Measurements from ENCODE around the gene HOXD3.

Gene HOXD3

DNA sequence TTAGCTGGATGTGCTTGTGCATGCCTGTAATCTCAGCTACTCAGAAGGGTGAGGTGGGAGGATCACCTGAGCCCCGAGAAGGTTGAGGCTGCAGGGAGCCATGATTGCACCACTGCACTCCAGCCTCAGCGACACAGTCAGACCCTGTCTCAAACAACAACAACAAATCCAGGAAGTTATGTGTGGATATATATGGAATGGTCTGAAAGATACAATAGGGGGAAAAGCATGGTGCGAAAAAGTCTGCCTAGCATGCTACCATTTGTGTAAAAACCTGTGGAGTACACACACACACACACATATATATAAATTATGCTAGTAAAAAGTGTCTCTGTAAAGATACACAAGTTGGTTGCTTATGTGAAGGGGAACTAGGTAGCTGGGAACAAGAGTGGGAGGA is 24.4 kb downstream of the HOXD3 start:
- DNase-seq, result no peak

DNA sequence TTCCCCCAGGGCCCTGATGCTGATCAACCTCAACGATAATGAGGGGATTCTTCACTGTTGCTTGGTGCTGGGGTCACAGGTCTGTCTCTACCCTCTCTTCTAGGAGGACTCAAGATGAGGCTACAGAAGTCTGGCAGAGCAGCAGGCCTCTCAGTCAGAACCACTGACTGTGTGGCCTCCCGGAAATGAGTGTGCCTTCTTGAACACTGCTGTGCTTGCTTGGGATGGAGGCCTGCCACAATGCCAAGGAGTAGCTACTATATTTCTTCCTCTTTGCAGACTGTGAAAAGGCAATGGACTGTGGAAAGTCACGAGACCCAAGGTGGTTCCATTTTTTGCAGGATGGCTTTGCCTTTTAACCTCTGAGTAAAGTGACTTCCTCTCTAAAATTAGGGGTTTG is 25.6 kb downstream of the HOXD3 start:
- DNase-seq, result no peak

DNA sequence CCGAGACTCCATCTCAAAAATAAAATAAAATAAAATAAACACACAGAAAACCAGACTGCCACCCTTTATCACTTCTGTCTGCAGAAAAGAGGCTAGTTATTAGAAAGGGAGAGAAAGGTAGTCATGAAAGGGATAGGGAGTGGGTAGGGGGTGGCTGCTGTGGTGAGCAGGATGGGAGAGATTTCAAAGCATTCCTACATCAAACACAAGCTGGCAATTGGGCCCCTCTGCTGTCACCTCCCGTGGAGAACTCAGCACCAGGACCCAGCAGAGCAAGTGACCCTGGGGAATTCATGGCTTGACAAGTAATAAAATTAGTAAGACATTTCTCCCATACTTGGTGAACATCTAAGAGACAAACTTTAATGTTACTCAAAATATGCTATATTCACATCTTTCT is 27.6 kb downstream of the HOXD3 start:
- no peak for DNase-seq

DNA sequence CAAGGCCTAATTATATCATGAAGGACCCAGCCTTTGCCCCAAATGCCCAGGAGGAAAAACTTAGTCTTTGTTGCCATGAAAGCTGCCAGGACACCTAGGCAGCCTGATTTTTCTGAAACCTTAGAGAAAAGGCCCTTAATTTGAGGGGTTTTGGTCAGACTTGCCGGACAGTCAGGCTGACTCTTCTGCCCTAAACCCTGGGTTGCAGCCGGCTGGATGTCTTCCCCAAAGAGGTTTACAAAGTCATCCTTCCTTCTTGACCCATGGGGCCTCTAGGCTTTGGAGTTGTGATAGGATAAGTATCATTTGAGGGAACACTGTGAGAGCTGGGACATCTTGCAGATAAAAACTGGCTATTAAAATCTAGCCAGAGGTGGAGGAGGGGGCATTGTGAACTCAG is 28.9 kb downstream of the HOXD3 start:
- DNase-seq, result no peak

DNA sequence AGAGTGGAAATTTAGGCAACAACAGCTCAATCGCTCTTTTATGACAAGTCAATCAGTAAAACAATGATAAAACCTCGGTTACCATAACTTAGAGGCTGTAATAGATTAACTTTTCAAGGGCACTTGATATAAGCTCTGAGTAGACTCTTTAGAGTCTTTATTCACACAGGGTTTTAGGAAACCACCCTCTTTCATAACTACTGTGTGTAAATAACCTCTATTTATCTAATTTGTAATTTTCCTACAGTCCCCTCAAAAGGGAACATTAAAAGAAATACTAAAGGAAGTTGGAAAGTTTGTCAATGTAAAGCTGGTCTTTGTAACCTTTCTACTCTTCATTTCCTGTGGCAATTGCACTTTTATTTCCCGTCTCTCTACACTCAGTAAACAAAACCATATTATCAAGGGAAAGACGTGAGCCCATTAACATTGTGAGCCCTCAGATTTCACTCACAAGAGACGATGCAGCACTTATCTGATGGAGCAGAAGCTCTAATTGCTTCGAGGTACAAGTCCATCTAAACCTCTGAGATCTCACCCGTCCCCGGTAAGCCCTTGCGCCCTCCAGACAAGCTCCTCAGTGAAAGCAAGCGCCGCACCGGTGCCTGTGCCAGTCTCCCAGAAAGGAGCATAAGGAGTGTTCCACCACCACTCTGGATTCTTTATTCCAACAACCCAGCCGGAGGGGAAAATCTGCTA is 30.2 kb downstream of the HOXD3 start:
- no peak for DNase-seq

DNA sequence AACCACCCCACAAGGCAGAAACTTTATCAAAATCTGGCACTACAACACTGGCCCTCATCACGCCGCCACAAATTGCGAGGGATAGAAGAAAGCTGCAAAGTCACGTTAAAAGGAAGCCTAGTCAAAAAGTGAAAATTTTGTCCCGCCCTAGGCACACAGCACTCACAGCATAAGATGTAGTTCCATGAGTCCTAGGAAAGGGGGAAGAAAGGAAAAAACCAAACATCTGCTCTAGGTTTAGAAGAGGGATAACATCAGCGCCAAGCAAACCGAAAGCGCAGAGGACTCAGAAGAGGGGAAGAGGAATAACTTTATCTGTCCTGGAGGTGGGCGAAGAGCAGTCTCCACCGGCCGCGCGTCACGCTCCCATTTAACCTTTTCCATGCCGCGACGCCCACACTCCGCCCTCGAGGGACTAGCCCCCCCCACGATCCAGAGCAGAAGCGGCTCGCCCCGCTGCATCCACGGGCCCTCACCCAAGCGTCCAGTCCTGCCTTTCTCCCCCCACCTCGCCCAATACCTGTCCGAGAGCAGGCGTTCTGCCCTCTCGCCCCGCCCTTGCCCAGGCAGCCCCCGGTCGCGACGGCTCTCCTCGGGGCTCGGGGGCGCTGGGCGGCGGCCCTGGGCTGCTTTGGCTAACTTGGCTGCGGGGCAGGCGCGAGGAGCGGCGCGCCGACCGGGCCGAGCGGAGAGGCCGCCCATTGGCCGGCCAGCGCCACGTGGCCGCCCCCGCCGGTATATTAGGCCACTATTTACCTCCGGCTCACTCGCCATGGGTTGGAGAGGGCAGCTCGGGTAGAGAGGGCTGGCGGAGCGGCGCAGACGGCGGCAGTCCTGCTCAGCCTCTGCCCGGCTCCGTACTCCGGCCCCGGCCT is 31.0 kb downstream of the HOXD3 start, which contains the start of gene HOXD1:
Gene HOXD1 (plus strand): TSS at position 770 of the 875 bp plus-strand sequence. CDS start 134 bp downstream, outside the sequence.
- DNase-seq, result no peak

DNA sequence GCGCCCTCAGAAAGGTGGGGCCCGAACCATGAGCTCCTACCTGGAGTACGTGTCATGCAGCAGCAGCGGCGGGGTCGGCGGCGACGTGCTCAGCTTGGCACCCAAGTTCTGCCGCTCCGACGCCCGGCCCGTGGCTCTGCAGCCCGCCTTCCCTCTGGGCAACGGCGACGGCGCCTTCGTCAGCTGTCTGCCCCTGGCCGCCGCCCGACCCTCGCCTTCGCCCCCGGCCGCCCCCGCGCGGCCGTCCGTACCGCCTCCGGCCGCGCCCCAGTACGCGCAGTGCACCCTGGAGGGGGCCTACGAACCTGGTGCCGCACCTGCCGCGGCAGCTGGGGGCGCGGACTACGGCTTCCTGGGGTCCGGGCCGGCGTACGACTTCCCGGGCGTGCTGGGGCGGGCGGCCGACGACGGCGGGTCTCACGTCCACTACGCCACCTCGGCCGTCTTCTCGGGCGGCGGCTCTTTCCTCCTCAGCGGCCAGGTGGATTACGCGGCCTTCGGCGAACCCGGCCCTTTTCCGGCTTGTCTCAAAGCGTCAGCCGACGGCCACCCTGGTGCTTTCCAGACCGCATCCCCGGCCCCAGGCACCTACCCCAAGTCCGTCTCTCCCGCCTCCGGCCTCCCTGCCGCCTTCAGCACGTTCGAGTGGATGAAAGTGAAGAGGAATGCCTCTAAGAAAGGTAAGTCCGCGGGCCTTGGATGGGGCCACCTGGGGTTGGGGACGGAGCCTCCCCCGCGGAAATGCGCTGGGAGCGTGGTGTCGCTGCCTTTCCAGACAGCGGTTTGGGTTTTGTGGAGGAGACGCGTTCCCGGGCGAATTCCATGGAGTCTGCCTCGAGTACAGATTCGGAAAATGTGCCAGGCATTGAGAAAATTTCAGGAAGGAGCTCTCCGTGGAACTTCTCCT is 31.9 kb downstream of the HOXD3 start:
- no peak for DNase-seq

DNA sequence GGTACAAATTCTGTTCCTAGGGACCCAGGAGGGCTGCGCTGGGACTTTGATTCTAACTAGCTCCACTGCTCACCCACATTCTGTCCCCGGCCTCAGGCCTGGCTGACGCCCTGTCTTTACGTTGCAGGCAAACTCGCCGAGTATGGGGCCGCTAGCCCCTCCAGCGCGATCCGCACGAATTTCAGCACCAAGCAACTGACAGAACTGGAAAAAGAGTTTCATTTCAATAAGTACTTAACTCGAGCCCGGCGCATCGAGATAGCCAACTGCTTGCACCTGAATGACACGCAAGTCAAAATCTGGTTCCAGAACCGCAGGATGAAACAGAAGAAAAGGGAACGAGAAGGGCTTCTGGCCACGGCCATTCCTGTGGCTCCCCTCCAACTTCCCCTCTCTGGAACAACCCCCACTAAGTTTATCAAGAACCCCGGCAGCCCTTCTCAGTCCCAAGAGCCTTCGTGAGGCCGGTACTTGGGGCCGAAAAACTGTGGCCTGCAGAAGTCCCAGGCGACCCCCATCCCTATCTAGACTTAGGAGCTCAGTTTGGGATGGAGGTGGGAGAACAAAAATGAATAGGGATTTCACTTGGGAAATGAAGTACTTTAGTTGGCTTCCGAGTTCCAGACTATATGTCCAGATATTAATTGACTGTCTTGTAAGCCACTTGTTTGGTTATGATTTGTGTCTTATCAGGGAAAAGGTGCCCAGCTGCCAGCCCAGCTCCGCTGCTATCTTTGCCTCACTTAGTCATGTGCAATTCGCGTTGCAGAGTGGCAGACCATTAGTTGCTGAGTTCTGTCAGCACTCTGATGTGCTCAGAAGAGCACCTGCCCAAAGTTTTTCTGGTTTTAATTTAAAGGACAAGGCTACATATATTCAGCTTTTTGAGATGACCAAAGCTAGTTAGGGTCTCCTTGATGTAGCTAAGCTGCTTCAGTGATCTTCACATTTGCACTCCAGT is 32.9 kb downstream of the HOXD3 start:
- no peak for DNase-seq

DNA sequence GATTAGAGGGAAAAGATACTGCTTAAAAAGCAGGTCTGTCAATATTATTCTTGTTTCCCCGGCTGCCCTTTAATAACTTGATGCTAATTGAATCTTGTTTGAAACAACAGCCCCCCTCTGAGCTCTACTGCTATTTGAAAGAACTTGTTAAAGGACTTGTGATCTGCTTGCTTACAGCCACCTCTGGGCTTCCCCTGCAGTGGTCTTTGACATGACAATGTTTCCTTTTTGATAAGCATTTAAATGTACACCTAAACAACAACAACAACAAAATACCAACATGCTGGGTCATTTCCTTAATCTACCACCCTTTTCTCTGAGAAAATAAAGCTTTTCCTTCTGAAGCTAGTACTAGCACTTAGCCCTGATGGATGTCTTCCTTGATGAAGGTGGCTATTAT is 35.2 kb downstream of the HOXD3 start:
- no peak for DNase-seq

DNA sequence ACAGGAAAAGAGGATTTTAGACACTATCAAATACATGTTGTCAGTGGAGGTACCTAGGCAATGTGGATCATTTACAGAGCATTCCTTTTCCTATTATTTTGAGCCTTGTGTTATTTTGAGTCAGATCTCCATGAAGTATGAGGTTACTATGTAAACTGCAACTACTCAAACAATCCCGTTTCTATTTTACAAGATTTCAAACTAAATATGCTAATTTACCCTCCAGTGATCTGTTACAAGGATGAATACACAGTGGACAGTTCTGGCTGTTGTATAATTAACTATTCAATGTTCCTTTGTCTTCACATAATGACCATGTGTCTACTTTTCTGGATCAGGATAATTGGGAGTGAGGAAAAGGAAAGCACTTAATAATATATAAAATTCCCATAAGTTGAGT is 35.9 kb downstream of the HOXD3 start:
- no peak for DNase-seq

DNA sequence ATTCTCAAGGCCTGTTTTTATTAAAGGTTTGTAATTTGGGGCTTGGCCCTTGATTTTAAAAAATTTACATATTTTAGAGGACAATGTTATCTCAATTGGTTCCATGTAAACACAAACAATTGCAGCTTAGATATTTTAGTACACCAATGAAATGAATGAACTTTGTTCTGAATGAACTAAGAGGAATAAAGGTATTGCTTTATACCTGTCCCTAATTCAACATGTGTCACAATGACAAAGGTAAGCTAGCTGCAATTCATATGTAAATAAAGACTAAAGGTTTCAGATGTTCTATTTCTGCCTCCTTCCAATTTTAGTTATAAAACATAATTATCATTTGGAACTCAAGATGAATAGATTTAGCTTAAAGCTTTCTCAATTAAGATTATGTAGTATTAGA is 42.8 kb downstream of the HOXD3 start:
- no peak for DNase-seq

DNA sequence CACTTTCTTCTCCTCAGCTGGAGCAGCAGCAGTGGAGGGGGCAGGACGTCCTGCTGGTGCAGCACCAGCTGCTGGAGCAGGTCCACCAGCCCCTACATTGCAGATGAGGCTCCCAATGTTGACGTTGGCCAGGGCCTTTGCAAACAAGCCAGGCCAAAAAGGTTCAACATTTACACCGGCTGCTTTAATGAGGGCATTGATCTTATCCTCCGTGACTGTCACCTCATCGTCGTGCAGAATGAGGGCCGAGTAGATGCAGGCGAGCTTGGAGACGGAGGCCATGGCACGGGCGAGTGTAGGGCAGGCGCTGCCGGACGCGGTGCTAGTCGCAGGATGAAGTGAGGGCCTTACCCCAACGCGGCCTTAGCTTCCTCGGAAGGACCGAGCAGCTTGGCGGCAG is 43.9 kb downstream of the HOXD3 start:
- no peak for DNase-seq

DNA sequence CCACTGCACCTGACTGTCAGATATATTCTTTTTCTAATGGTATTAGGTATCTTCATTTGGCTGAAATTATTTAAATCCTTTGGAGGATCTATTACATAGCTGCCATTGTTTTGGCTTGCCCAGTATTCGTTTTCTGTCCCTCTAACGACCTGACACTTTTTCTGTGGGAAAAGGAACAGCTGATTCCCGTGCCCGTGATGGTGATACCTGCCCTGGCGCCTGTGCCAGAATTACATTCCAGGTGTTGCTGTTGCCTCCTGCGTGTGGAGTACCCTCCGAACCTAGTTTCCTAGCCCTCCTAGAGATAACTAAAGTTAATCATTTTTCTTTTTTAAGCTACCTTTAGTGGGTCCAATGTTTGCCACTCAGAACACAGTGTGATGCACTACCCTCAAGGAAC is 45.4 kb downstream of the HOXD3 start:
- DNase-seq, result no peak

DNA sequence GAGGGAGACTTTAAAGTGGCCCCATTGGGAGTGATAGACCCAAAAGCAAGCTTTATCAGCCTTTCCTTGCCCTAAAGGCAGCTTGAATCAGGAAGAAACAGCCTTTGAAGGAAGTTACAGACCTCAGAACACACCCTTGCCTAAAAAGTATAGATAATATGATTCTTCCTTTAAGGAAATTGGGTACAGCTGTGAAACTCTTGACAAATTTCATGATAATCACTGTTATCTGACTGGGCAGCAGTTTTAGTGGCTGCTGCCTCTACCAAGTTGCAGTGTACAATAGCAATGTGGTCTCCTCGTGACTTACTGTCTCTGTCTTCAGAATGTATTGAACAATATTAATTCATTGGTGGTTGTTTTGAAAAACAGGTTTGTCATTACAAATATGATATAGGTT is 48.0 kb downstream of the HOXD3 start:
- no peak for DNase-seq

DNA sequence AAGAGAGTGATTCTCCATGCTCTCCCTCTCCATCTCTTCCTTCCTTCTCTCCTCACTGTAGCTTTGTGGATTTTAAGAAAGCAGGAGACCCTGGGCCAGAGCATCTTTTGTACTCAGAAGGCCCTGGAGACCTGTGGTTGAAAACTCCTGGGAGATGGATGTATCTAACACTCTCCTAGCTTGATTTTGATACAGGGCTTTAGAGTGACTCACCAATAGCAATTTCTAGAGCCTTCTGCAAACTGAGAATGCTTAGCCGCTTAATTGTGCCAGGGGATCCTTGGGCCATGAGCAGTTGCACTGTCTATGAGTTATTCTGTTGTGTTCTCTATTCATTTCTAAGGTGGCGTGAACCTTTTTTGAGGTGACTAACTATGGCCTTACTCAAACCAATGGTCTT is 49.0 kb downstream of the HOXD3 start:
- no peak for DNase-seq

DNA sequence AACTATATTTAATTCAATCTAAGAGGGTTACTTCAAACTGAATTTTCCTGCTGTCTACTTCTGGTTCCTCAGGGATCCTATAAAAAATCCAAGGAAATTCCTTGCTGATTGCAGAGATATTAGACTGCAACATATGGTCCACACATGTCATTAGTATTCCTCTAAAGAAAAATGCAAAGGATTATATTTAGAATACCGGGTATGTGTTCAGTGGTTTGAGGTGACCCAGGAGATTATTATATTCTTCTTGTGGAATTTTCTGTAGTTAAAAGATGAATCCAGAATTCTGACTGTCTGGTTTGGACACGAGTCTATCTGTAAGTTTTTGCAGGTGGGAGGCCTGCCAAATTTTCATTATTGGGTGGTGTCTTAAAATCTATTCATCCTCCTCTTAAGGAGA is 49.6 kb downstream of the HOXD3 start:
- no peak for DNase-seq

DNA sequence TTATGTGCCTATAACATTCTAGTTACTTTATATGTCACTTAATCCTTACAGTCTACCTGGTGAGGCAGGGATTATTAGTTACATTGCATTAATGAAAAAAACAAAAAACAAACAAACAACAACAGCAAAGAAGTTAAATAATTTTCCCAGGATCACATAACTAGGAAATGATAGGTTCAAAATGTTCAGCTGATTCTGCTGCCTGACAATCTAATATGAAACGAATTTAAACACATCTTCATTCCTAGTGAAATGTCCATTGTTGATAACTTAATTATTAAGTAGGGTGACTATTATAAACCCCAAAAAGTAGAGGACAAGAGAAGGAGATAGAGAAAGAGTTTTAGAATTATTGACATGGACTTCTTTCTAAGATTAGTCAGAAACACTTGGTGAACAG is 54.0 kb downstream of the HOXD3 start:
- no peak for DNase-seq

DNA sequence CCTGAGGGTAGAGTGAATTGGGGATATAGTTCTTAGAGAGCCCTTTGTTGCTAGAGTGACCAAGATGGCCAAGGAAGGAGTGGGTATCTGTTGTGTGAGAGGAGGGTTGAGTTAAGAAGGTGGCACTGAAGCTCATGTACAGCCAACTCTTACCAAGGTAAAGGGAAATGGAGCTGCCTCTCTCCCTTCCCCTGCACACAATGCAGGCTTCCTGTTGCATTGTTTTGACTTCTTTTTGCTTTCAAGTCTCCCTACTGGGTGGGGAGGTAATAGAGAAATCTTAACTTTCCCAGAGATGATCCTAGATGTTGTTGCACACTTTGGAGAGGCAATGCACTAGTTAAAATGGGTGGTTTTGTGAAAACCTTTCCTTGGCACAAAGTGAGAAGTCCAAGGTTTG is 55.2 kb downstream of the HOXD3 start:
- DNase-seq, result no peak

DNA sequence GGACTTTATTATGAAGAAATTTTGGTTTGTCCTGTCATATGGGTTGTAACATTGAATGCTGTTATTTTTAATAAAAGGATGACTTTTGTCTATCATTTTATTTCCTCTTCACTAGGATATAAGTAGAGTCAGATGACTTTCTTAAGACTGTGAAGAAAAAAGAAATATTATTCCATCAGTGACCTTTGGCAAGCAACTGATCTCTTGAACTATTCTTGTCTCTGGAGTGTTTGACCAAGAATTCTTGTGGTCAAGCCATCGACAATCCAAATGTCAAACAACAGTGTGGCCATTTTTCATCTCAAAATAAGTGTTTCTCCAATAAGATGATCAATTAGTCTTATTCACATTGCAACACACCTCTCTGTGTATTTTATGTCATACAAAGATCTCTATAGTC is 56.3 kb downstream of the HOXD3 start:
- DNase-seq, result no peak

Data from activated gamma-delta T cell (primary cell).